NCI-H526 (cell line): Measurements from ENCODE around the gene CD59.
A peak's percentile ranks its signal among the peaks of the same experiment; 100 is the strongest.
"Not testable (repeated sequence)": the region's sequence is repeated elsewhere in the genome, so short reads cannot be mapped to it uniquely, and the experiment has no call there.

Source experiments
- DNase-seq, 2 experiments: peaks; one replicate each; lab custom pipeline; 2025; lab: John Stamatoyannopoulos, UW

Gene CD59

GRCh38 chr11:33742249-33742851 lies 6.1 kb upstream of the CD59 start:
- DNase-seq, result peak in 1 of 2 experiments; percentile 45

DNA sequence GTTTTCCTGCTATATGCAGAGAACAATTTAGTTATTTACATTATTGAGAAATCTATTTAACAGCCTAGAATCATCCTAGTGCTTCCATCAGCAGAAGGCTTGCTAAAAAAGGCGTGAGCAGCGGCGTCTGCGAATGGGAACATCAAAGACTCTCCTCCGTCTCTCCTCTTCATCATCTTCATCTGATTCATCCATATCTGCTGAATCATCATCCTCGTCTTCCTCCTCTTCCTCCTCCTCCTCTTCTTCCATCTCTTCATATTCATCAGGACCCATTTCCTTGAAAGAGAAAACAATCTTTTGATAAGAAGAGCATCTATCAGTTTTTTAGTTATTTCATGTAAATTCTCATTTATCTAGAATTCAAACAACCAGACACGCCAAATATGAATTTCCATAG lies 5.6 kb upstream of the CD59 start:
- DNase-seq, result no peak

DNA sequence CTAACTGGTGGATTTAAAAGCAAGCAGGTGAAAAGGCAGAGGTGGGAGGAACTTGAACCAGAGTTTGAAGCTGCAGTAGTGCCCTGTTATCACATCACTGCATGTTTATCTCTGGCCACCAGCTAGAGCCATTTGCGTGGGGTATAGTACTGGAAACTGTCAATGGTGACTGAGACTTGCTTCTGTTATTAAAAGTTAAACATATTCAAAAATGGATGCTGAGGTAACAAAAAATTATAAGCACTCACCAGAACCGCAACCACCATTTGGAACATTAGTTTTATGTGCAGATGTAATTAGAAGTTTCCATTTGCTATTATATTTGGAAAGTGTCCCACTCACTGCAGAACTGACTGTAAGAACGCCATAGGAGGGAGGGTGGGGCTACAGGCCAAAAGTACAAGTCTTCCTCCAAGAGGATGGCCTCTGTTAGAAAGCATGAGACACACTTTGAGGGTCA lies 1.2 kb upstream of the CD59 start:
- no peak for DNase-seq

DNA sequence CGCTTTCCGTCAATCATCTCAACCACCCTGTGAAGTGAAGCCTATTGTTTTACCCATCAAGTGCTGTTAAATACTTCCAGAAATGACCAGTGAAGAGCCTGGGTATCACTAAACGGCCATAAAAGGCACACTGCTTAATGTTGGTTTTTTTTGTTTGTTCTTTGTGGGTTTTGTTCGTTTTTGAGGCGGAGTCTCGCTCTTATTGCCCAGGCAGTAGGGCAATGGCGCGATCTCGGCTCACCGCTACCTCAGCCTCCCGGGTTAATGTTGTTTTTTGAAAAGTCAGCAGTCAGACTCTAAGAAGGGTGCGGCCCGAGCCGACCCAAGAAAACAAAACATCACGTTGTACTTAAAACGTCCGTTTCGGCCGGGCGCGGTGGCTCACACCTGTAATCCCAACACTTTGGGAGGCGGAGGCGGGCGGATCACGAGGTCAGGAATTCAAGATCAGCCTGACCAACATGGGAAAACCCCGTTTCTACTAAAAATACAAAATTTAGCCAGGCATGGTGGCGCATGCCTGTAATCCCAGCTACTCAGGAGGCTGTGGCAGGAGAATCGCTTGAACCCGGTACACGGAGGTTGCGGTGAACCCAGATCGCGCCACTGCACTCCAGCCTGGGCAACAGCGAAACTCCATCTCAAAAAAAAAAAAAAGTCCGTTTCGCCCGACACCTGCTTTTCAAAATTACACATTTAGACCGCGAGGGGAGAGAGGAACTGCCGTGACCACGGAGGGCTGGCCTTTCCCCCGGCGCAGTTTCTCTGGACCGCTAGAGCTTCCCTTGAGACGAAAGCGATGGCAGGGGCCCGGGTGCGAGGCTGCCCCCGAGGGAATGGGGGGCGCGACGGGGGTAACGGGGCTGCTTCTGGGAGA lies 714 bp downstream of the CD59 start:
- peak; percentile 57 to 80 for DNase-seq

- DNase-seq, result peak; percentile 56 to 66
Observed at GRCh38 chr11:33734441-33735270, 1.6 kb downstream of the CD59 start.

- DNase-seq, result no peak
Observed at GRCh38 chr11:33733980-33734379, 2.2 kb downstream of the CD59 start.

- no peak for DNase-seq
Observed at GRCh38 chr11:33731723-33732531, 4.3 kb downstream of the CD59 start.

- no peak for DNase-seq
Observed at GRCh38 chr11:33730716-33731115, 5.5 kb downstream of the CD59 start.

GRCh38 chr11:33729072-33729664 lies 7.1 kb downstream of the CD59 start:
- not testable (repeated sequence) for DNase-seq

DNA sequence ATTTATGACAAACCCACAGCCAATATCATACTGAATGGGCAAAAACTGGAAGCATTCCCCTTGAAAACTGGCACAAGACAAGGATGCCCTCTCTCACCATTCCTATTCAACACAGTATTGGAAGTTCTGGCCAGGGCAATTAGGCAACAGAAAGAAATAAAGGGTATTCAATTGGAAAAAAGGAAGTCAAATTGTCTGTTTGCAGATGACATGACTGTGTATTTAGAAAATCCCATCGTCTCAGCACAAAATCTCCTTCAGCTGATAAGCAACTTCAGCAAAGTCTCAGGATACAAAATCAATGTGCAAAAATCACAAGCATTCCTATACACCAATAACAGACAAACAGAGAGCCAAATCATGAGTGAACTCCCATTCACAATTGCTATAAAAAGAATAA lies 8.7 kb downstream of the CD59 start:
- DNase-seq, result not testable (repeated sequence)

DNA sequence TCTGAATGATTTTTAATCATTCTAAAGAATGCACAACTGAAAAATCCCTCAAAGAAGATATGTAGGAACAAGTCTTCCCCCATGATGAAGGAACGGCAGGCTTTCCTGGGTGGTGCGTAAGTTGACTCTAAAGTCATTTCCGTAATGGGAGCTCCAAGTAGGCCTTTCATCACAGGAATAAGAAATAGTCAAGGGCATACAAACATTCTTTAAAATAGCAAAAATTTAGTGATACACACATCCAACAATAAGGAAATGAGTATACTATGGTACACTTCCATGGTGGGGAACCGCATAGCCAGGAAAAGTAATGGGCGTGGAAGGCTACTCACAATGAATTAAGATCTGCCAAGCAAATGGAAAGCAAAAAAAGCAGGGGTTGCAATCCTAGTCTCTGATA lies 10.7 kb downstream of the CD59 start:
- DNase-seq, result no peak

- DNase-seq, result no peak
Observed at GRCh38 chr11:33724644-33725035, 11.6 kb downstream of the CD59 start.

GRCh38 chr11:33723238-33723881 lies 12.9 kb downstream of the CD59 start:
- DNase-seq, result no peak

DNA sequence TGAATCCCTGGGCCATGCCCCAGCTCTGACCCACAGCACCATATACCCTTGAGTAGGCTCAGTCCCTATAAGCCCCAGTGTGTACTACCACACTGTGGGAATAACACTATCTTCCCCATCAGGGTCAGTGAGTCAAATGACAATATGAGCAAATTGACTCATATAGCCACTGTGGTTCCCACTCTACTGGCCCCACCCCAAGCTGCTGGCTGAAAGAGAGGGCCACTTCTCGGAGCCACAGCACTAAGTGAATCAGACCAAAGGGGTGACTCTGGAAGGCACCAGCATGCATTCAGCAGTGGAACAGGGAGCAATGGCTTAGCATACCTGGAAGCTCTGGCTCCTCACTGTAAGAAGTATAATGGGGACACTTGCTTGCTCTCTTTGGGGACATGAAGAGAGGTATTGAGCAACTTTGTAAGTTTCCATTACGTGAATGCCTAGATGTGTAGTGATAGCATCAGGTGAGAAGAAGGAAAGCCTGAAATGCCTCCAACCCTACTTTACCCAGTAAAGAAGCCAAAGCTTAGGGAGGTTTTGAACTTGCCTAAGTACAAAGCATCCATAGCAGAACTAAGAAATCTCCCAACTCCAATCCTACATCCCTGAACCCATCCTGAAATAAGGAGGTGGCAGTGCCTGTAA lies 13.5 kb downstream of the CD59 start:
- DNase-seq, result no peak

GRCh38 chr11:33721984-33722383 lies 14.2 kb downstream of the CD59 start:
- DNase-seq, result no peak

GRCh38 chr11:33721426-33721825 lies 14.8 kb downstream of the CD59 start:
- DNase-seq, result no peak

DNA sequence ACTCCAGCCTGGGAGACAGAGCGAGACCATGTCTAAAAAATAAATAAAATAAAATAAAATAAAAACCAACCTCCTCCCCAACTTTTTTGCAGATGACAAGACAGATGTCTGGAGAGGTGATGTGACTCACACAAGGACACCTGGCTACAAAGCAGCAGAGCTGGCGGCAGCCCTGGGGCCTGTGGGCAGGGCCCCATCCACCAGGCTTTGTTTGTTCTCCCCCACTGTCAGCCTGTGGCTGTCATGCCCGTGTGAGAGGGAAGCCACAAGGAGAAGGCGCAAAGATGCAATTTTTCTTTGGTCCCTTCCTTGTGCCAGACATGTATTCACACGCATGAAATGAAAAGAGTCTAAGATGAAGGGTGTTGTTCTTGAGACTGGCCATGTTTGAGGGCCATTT lies 16.6 kb downstream of the CD59 start:
- DNase-seq, result no peak

DNA sequence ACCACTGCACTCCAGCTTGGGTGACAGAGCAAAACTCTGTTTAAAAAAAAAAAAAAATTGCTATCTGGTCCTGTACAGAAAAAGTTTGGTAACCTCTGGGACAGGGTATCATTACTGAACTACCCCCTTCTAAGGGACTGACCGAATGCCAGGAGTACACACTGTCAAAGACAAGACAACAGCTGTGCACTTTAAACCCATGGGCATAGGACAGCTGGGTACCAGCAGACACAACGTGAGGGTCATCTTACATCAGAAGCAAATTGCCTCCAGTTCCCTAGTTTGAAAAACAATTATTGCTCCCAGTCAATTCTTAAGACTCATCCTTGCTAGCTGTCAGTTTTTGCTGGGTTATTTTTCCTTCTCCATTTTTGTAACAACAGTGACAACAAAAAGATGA lies 17.8 kb downstream of the CD59 start:
- no peak for DNase-seq

GRCh38 chr11:33716243-33716642 lies 20.0 kb downstream of the CD59 start:
- DNase-seq, result peak; percentile 31 to 46

DNA sequence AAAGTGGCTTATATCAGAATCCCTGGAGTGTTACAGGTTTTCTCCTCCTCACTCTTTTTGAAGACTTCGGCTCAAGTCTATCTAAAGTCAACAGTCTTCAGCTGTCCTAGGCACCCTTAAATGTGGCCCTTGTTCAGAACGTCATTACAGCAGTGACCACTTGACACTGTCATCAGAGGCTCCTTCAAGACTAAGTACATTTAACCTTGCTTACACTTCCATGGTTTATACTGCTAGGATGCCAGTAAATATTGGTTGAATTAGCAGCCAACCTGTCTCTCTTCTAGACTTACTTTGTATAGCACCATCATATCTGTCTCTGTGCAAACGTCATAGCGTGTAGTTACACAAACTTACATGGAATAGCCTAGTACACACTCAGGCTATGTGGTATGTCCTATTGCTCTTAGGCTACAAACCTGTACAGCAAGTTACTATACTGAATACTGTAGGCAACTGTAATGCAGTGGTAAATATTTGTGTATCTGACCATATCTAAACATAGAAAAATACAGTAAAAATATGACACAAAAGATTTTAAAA lies 22.3 kb downstream of the CD59 start:
- DNase-seq, result no peak
